H1 (cell line): ENCODE data around the gene ZNF500. TPM values are rescaled to one million over a fixed set of nuclear protein-coding genes. Genes with fewer than 3 reads are reported as not detected.
A peak's percentile ranks its signal among the peaks of the same experiment; 100 is the strongest.

ENCODE experiments used
- CTCF ChIA-PET: fragments of 300-600 bp; sonication (Branson Sonifier 250); formaldehyde crosslinking; loops from one replicate; lab custom pipeline; 2021; ENCODE audit not compliant: partially characterized antibody; lab: Charles Lee
- POLR2A ChIA-PET: fragments of 300-600 bp; sonication (Branson Sonifier 250); formaldehyde crosslinking; loops from one replicate; lab custom pipeline; 2021; ENCODE audit warnings: inconsistent platforms; ENCODE audit not compliant: partially characterized antibody; lab: Charles Lee
- DNase-seq, 2 experiments: peaks; one replicate each; pipeline versions ENCODE4 v3.0.0 to v3.0.0-alpha.2; 2010 to 2022; ENCODE audit warnings: low spot score in 2 of 2, low read depth in 1 of 2, mixed read lengths in 1 of 2
- FAIRE-seq: peaks from 2 replicates; lab custom pipeline; 2011; peaks lifted over from hg19 to GRCh38; lab: Jason Lieb, UNC
- H2AFZ ChIP-seq: 2 replicates; pipeline ENCODE4 v1.8.1; 2012; ENCODE audit warnings: low read length, inconsistent platforms
- H2AK5ac ChIP-seq: 2 replicates; pipeline ENCODE4 v1.6.1; 2013; ENCODE audit warnings: low read depth, low read length
- H2BK120ac ChIP-seq: replicated peaks from 2 replicates; pipeline ENCODE3; 2013; ENCODE audit warnings: low read depth, low read length, inconsistent platforms
- H2BK12ac ChIP-seq: 2 replicates; pipeline ENCODE4 v1.6.1; 2013; ENCODE audit warnings: low read depth, low read length
- H2BK15ac ChIP-seq: 2 replicates; pipeline ENCODE4 v1.6.1; 2013; ENCODE audit warnings: low read length
- H2BK20ac ChIP-seq: 2 replicates; pipeline ENCODE4 v1.6.1; 2013; ENCODE audit warnings: low read length
- H2BK5ac ChIP-seq: 2 replicates; pipeline ENCODE4 v1.6.1; 2013; ENCODE audit warnings: low read depth, low read length
- H3K14ac ChIP-seq: 2 replicates; pipeline ENCODE4 v1.6.1; 2013; ENCODE audit warnings: inconsistent platforms; ENCODE audit not compliant: insufficient read length
- H3K18ac ChIP-seq: 2 replicates; pipeline ENCODE4 v1.6.1; 2013; ENCODE audit warnings: low read length; ENCODE audit errors: extremely low read depth
- H3K23ac ChIP-seq: 2 replicates; pipeline ENCODE4 v1.6.1; 2013; ENCODE audit warnings: inconsistent platforms; ENCODE audit not compliant: insufficient read length
- H3K23me2 ChIP-seq: 2 replicates; pipeline ENCODE4 v1.6.1; 2013; ENCODE audit warnings: low read depth, low read length
- H3K27ac ChIP-seq: 2 replicates; pipeline ENCODE4 v1.6.1; 2011; ENCODE audit warnings: low read depth, low read length, inconsistent platforms
- H3K27me3 ChIP-seq, 4 experiments: replicated peaks in 1 of 4; 1 replicate in 1 of 4; 2 replicates in 3 of 4; pipeline versions ENCODE4 v1.6.1 to v1.8.1; 2011 to 2013; ENCODE audit warnings: low read length in 3 of 4, mild to moderate bottlenecking in 3 of 4, inconsistent platforms in 2 of 4, mixed read lengths in 2 of 4, moderate library complexity in 1 of 4; ENCODE audit not compliant: control insufficient read depth in 3 of 4, insufficient read depth in 3 of 4; ENCODE audit errors: extremely low read depth in 1 of 4
- H3K36me3 ChIP-seq, 4 experiments: 2 replicates each; pipeline versions ENCODE4 v1.6.1 to v1.8.1; 2011 to 2013; ENCODE audit warnings: mild to moderate bottlenecking in 4 of 4, low read length in 3 of 4, moderate library complexity in 2 of 4, control low read depth in 1 of 4, inconsistent platforms in 1 of 4; ENCODE audit not compliant: insufficient read depth in 4 of 4, control insufficient read depth in 2 of 4
- H3K4ac ChIP-seq: replicated peaks from 2 replicates; pipeline ENCODE3; 2013; ENCODE audit warnings: low read length, low read depth, mixed read lengths, inconsistent platforms; ENCODE audit not compliant: insufficient read length
- H3K4me1 ChIP-seq, 4 experiments: replicated peaks in 1 of 4; 1 replicate in 1 of 4; 2 replicates in 3 of 4; pipeline versions ENCODE4 v1.6.1 to v1.8.1; 2011 to 2013; ENCODE audit warnings: low read length in 3 of 4, inconsistent platforms in 2 of 4, mixed read lengths in 1 of 4; ENCODE audit not compliant: insufficient read depth in 4 of 4, control insufficient read depth in 3 of 4
- H3K4me2 ChIP-seq, 2 experiments: 2 replicates each; pipeline versions ENCODE4 v1.6.1 to v1.8.1; 2011 to 2013; ENCODE audit warnings: low read depth in 2 of 2, low read length in 2 of 2, control low read depth in 1 of 2, inconsistent platforms in 1 of 2, mild to moderate bottlenecking in 1 of 2; ENCODE audit not compliant: insufficient read depth in 1 of 2
- H3K4me3 ChIP-seq, 4 experiments: fragments of 200-600, 300-600 bp in 1 of 4; sonication (generic), shearing (Covaris generic), sonication (Bioruptor Twin) in 1 of 4; 2 replicates each; pipeline versions ENCODE4 v1.5.1 to v1.8.1; 2011 to 2016; ENCODE audit warnings: low read length in 4 of 4, low read depth in 3 of 4, control low read depth in 2 of 4, inconsistent platforms in 2 of 4, mild to moderate bottlenecking in 2 of 4, mixed read lengths in 1 of 4, moderate library complexity in 1 of 4; ENCODE audit not compliant: insufficient read depth in 2 of 4; ENCODE audit errors: extremely low read depth in 1 of 4
- H3K56ac ChIP-seq: replicated peaks from 2 replicates; pipeline ENCODE3; 2013; ENCODE audit warnings: low read depth, mild to moderate bottlenecking, mixed read lengths, low read length, inconsistent platforms; ENCODE audit not compliant: insufficient read length
- H3K79me1 ChIP-seq: 2 replicates; pipeline ENCODE4 v1.6.1; 2013; ENCODE audit warnings: low read depth, low read length, control low read depth
- H3K79me2 ChIP-seq, 2 experiments: 2 replicates each; pipeline versions ENCODE4 v1.6.1 to v1.8.1; 2012 to 2013; ENCODE audit warnings: low read length in 2 of 2, mild to moderate bottlenecking in 2 of 2, inconsistent platforms in 1 of 2; ENCODE audit not compliant: insufficient read depth in 2 of 2, control insufficient read depth in 1 of 2
- H3K9ac ChIP-seq, 4 experiments: replicated peaks in 1 of 4; 1 replicate in 1 of 4; 2 replicates in 3 of 4; pipeline versions ENCODE4 v1.6.1 to v1.8.1; 2011 to 2013; ENCODE audit warnings: low read depth in 3 of 4, low read length in 3 of 4, control low read depth in 2 of 4, mild to moderate bottlenecking in 2 of 4, moderate library complexity in 2 of 4, inconsistent platforms in 1 of 4; ENCODE audit errors: extremely low read depth in 1 of 4
- H3K9me3 ChIP-seq, 2 experiments: 2 replicates each; pipeline versions ENCODE4 v1.6.1 to v1.8.1; 2012 to 2013; ENCODE audit warnings: mild to moderate bottlenecking in 2 of 2, moderate library complexity in 2 of 2, control low read depth in 1 of 2, inconsistent platforms in 1 of 2, low read depth in 1 of 2, low read length in 1 of 2, mixed read lengths in 1 of 2; ENCODE audit not compliant: insufficient read depth in 2 of 2
- H4K20me1 ChIP-seq, 2 experiments: replicated peaks in 1 of 2; 2 replicates each; pipeline versions ENCODE3 to v1.8.1; 2011 to 2013; ENCODE audit warnings: inconsistent platforms in 2 of 2, low read length in 2 of 2, mild to moderate bottlenecking in 1 of 2; ENCODE audit not compliant: insufficient read depth in 2 of 2, control insufficient read depth in 1 of 2
- H4K5ac ChIP-seq: 2 replicates; pipeline ENCODE4 v1.6.1; 2013; ENCODE audit warnings: low read length, low read depth, mixed read lengths, inconsistent platforms; ENCODE audit not compliant: insufficient read length
- H4K8ac ChIP-seq: 2 replicates; pipeline ENCODE4 v1.8.0; 2013; ENCODE audit warnings: mild to moderate bottlenecking, moderate library complexity, low read length, inconsistent platforms; ENCODE audit not compliant: insufficient read depth; ENCODE audit errors: extremely low read depth
- H4K91ac ChIP-seq: replicated peaks from 2 replicates; pipeline ENCODE3; 2013; ENCODE audit warnings: low read length, mixed read lengths, inconsistent platforms; ENCODE audit not compliant: insufficient read length
- CTCF ChIP-seq, 3 experiments: IDR thresholded peaks; 1 replicate in 2 of 3; 2 replicates in 1 of 3; pipeline versions ENCODE4 v1.5.1 to v1.6.1; 2011; ENCODE audit warnings: low read length in 3 of 3, mild to moderate bottlenecking in 3 of 3, inconsistent platforms in 2 of 3, low read depth in 1 of 3, moderate library complexity in 1 of 3; ENCODE audit not compliant: insufficient read depth in 1 of 3; ENCODE audit errors: control extremely low read depth in 1 of 3
- POLR2AphosphoS5 ChIP-seq: IDR thresholded peaks from 2 replicates; pipeline ENCODE4 v1.6.1; 2011; ENCODE audit warnings: low read depth, low read length
- RAD21 ChIP-seq, 2 experiments: IDR thresholded peaks in 1 of 2; conservative IDR thresholded peaks in 1 of 2; 2 replicates each; pipeline ENCODE4 v1.6.1; 2011; ENCODE audit warnings: low read depth in 2 of 2, low read length in 2 of 2, improper control_type of control experiment in 1 of 2, inconsistent platforms in 1 of 2, mild to moderate bottlenecking in 1 of 2, moderate library complexity in 1 of 2
- RXRA ChIP-seq: IDR thresholded peaks from 2 replicates; pipeline ENCODE4 v1.6.1; 2011; ENCODE audit warnings: low read depth, mild to moderate bottlenecking, low read length, moderate library complexity; ENCODE audit not compliant: insufficient read depth
- SP2 ChIP-seq: IDR thresholded peaks from 2 replicates; pipeline ENCODE4 v1.6.1; 2012; ENCODE audit warnings: mild to moderate bottlenecking, low read length, inconsistent platforms
- YY1 ChIP-seq: IDR thresholded peaks from 2 replicates; pipeline ENCODE4 v1.6.1; 2011; ENCODE audit warnings: low read depth, mild to moderate bottlenecking, low read length
- WGBS, 2 experiments: shearing (Covaris generic) in 1 of 2; methylation state at CpG; one replicate each; pipeline versions ENCODE4 v1.1.6 to v1.1.7; 2013 to 2015; ENCODE audit warnings: low lambda C conversion rate in 2 of 2, mixed read lengths in 2 of 2, inconsistent platforms in 1 of 2, low coverage in 1 of 2, missing lambda C conversion rate in 1 of 2; ENCODE audit not compliant: insufficient replicate concordance in 2 of 2, insufficient coverage in 1 of 2, insufficient read length in 1 of 2; ENCODE audit errors: extremely low coverage in 1 of 2, missing lambda C conversion rate in 1 of 2; 5-methylcytosine and 5-hydroxymethylcytosine counted together
- polyA plus RNA-seq, 7 experiments: library from polyadenylated mRNA; depleted of rRNA in 3 of 7; stranded (reverse) in 5 of 7; unstranded in 2 of 7; fragments of >200 nt in 5 of 7; fragments of 200-250 nt in 2 of 7; gene quantifications; 1 replicate in 5 of 7; 2 replicates in 1 of 7; 4 replicates in 1 of 7; pipeline versions ENCODE4 v1.2.1 to v1.2.3, GENCODE V29; 2011 to 2013; ENCODE audit warnings: missing spikeins in 2 of 7, mixed read lengths in 2 of 7
- total RNA-seq: library from RNA; stranded (reverse); fragmentation: NEBNext Ultra II Directional; extraction: Animal tissue kit (Norgen Biotek cat#: 25700); gene quantifications from 2 replicates; pipeline ENCODE4 v1.2.1, GENCODE V29; 2021

The ZNF500 gene
- total and polyA plus RNA-seq, 2 of the 8 experiments (the other 6 are each of a cell fraction or from before 2014, with no cell fraction given), result 10.3 to 10.4 TPM

GRCh38 chr16:4765511-4766474, 1.2 kb downstream of the ZNF500 start:
- Histone ChIP-seq H3K79me2 (peaks cover 0 to 15% of the 10 kb centered on the region in 2 experiments; a peak in 2 of 4 replicates), H3K23ac (no peak overlapping the region), H2BK12ac (no peak overlapping the region), H4K91ac (no peak overlapping the region), H3K23me2 (peaks cover 13% of the 10 kb centered on the region), H4K20me1 (peaks cover 2 to 7% of the 10 kb centered on the region in 2 experiments), H2AFZ (no peak overlapping the region), H2BK120ac (no peak overlapping the region), H3K9me3 (no peaks in the 10 kb centered on the region), H3K27ac (no peak overlapping the region), H3K9ac (peak overlapping the region in 2 of 4 experiments; percentile 15 to 62; a peak in 3 of 7 replicates), H3K4me3 (peak overlapping the region; percentile 75 to 99 (median 86); a peak in 6 of 8 replicates), H2BK20ac (no peak overlapping the region), H3K4me1 (peaks cover 0 to 3% (median 1%) of the 10 kb centered on the region in 4 experiments; a peak in 2 of 7 replicates), H4K5ac (no peak overlapping the region), H2AK5ac (no peak overlapping the region), H3K4me2 (peak overlapping the region; percentile 65 to 68), H3K14ac (no peak overlapping the region), H3K56ac (no peak overlapping the region), H3K27me3 (no peaks in the 10 kb centered on the region), H3K4ac (no peak overlapping the region), H4K8ac (no peak overlapping the region; the same call in 1 of the 2 replicates), H3K18ac (no peak overlapping the region), H3K36me3 (peaks cover 3 to 9% (median 5%) of the 10 kb centered on the region in 4 experiments; a peak in 6 of 8 replicates), H3K79me1 (peaks cover 5% of the 10 kb centered on the region; the same call in 1 of the 2 replicates), H2BK5ac (no peak overlapping the region), H2BK15ac (no peak overlapping the region)
- CTCF ChIA-PET, result interaction anchor here (0.6 to 1.6 kb wide), 6 partner anchors 20 to 190 kb away, joined by 3 to 5 read pairs (median 4); partner anchors contain the start of genes ANKS3 and DNAAF8
- POLR2A ChIA-PET, result interaction anchor here (0.7 to 1.5 kb wide), 7 partner anchors 11 to 35 kb away, joined by 3 to 7 read pairs (median 3); partner anchors contain the start of genes ANKS3 and DNAAF8
- FAIRE-seq (no peak), DNase-seq (no peak)
- WGBS, 2 experiments, result 86% methylated on average over 22 of the region's 26 CpGs; no CpG with 5 or more reads in 1 of the 2 experiments
- TF ChIP-seq SP2, result no peak
- TF ChIP-seq CTCF (IDR thresholded peaks at IDR 0.05; ENCODE audit: control extremely low read depth in 1 of 3, insufficient read depth in 1 of 3, low read depth in 1 of 3, low read length in 3 of 3), result no peak
- TF ChIP-seq RXRA, result no peak
- TF ChIP-seq POLR2AphosphoS5, result no peak
- TF ChIP-seq RAD21 (IDR thresholded peaks at IDR 0.05 in 1 of 2, conservative IDR thresholded peaks at IDR 0.05 in 1 of 2; ENCODE audit: low read depth in 2 of 2, low read length in 2 of 2), result no peak
- no peak for TF ChIP-seq YY1
